Measurements from ENCODE around the gene ARHGEF12. TPM values are rescaled to one million over a fixed set of nuclear protein-coding genes. Genes with fewer than 3 reads are reported as not detected.

Gene ARHGEF12
- total and polyA plus RNA-seq, 7 donors = 18.6 to 129 (median 80.5) TPM

DNA sequence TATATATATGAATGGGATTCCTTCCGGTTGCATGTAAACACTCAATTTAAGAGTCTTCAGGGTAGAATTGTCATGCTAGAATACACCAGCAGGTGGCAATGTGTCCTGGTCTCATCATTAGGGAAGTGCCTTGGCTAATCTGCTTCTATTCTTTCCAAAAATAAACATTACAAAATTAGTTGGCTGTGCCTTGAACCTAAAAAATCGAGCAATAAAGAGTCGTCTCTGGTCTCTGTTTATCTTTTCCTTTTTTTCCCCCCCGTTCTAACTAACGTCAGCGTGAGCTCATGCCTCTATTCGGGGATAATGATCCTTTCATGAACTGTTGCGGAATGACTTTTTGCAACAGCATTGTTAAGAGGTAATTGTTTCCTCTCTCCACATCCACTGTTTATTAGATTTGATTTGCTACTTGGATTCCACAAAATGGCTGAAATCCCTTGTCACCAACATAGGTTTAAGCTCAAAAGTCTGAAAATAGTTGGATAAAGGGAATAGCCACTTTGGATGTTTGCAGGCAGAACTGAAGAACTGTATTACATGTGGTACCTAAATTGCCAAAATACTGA lies 1.2 kb upstream of the ARHGEF12 start:
- Histone ChIP-seq H3K27ac (peak overlapping the region; percentile 93 to 100 (median 99)), H3K27me3 (no peaks in the 10 kb centered on the region), H3K4me1 (peaks cover 0 to 65% (median 45%) of the 10 kb centered on the region in 4 donors), H3K36me3 (peaks cover 0 to 13% (median 0%) of the 10 kb centered on the region in 4 donors), H3K9me3 (no peaks in the 10 kb centered on the region), H3K4me3 (peak overlapping the region; percentile 58 to 95 (median 82))
- TF ChIP-seq POLR2AphosphoS5 (IDR thresholded peaks at IDR 0.05) = peak; percentile 65 to 85 (median 72)
- peak; percentile 46 to 80 (median 60) for TF ChIP-seq EP300 (IDR thresholded peaks at IDR 0.05)
- TF ChIP-seq POLR2A (IDR thresholded peaks at IDR 0.05) = no peak
- TF ChIP-seq, protein P1, sequence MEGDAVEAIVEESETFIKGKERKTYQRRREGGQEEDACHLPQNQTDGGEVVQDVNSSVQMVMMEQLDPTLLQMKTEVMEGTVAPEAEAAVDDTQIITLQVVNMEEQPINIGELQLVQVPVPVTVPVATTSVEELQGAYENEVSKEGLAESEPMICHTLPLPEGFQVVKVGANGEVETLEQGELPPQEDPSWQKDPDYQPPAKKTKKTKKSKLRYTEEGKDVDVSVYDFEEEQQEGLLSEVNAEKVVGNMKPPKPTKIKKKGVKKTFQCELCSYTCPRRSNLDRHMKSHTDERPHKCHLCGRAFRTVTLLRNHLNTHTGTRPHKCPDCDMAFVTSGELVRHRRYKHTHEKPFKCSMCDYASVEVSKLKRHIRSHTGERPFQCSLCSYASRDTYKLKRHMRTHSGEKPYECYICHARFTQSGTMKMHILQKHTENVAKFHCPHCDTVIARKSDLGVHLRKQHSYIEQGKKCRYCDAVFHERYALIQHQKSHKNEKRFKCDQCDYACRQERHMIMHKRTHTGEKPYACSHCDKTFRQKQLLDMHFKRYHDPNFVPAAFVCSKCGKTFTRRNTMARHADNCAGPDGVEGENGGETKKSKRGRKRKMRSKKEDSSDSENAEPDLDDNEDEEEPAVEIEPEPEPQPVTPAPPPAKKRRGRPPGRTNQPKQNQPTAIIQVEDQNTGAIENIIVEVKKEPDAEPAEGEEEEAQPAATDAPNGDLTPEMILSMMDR (IDR thresholded peaks at IDR 0.05) = peak in 3 of 4 experiments; percentile 50 to 66 (median 61)
- intact Hi-C loops (cut with DNase I) = loop anchor here (2.0 to 10.0 kb wide), 2 partner anchors 98 to 350 kb away; no protein-coding TSS in a partner anchor
- peak; percentile 82 for DNase-seq
- WGBS, 2 donors = 1 to 4% methylated on average over 8 of the region's 8 CpGs

DNA sequence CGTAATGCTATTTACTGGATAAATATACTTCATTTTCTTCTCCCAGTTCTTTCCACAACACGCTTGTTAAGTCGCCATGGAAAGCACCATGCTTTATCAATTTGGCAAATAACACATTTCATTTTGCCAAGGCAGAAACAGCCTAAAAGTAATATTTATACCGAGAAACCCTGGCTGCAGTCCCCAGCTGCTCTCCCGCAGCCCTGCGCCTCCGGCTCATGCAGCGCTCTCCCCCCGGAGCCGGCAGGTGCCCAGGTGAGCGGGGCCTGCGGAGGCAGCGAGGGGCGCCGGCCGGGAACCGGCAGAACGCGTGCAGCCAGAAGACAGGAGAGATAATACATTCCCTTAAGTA lies 681 bp upstream of the ARHGEF12 start:
- Histone ChIP-seq H3K4me3 (peak overlapping the region; percentile 58 to 95 (median 82)), H3K27me3 (no peaks in the 10 kb centered on the region), H3K9me3 (no peaks in the 10 kb centered on the region), H3K4me1 (peaks cover 0 to 70% (median 50%) of the 10 kb centered on the region in 4 donors), H3K27ac (peak overlapping the region; percentile 93 to 100 (median 99)), H3K36me3 (peaks cover 0 to 8% (median 0%) of the 10 kb centered on the region in 4 donors)
- no peak for TF ChIP-seq POLR2A (IDR thresholded peaks at IDR 0.05)
- TF ChIP-seq, protein P1 (IDR thresholded peaks at IDR 0.05) = no peak
- TF ChIP-seq POLR2AphosphoS5 (IDR thresholded peaks at IDR 0.05) = no peak
- TF ChIP-seq EP300 (IDR thresholded peaks at IDR 0.05) = no peak
- DNase-seq = no peak
- WGBS, 2 donors = 1% methylated on average over 19 of the region's 19 CpGs
- intact Hi-C loops (cut with DNase I) = loop anchor here (2.0 to 10.0 kb wide), 2 partner anchors 97 to 349 kb away; no protein-coding TSS in a partner anchor

DNA sequence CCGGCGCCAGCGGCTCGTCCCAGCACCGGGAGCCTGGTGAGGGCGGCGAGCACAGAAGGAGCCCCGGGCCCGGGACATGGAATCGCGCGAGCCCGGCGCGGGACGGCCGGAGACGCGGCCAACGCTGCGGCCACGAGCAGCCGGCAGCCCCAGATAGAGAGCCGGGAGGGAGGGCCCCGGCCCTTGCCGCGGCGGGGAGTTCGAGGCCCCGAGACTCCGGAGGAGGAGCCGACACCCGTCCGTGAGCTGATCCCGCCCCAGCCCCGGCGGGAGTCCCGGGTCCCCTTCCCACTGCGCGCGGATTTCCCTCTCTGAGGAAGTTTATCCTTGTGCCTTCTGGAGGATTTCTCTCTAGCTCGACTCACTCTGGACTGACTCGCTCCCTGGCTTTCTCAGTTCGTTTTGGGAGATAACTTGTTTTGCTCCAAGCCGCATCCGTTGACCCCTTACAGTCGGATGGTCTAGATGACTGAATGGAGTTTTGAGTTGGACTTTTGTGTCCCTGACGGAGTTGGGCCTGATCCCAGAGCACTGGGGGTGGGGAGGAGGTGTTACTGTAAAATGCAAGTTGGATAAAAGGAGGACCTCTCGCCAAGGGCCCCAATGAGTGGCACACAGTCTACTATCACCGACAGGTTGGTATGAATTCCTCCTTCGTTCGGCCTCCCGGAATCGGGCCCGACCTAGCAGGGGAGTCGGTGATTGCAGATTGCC lies 585 bp downstream of the ARHGEF12 start:
- Histone ChIP-seq H3K27me3 (no peaks in the 10 kb centered on the region), H3K4me3 (peak overlapping the region; percentile 58 to 95 (median 90)), H3K4me1 (peaks cover 0 to 75% (median 59%) of the 10 kb centered on the region in 4 donors), H3K27ac (peak overlapping the region; percentile 93 to 100 (median 99)), H3K9me3 (no peaks in the 10 kb centered on the region), H3K36me3 (no peaks in the 10 kb centered on the region)
- peak; percentile 77 for DNase-seq
- WGBS, 2 donors = 0 to 1% methylated on average over 56 of the region's 56 CpGs
- intact Hi-C loops (cut with DNase I) = loop anchor here (1.0 to 10.0 kb wide), 2 partner anchors 64 to 348 kb away; no protein-coding TSS in a partner anchor
- TF ChIP-seq, protein P1 (IDR thresholded peaks at IDR 0.05) = no peak
- TF ChIP-seq POLR2AphosphoS5 (IDR thresholded peaks at IDR 0.05) (no peak), EP300 (IDR thresholded peaks at IDR 0.05) (no peak), POLR2A (IDR thresholded peaks at IDR 0.05) (no peak)

DNA sequence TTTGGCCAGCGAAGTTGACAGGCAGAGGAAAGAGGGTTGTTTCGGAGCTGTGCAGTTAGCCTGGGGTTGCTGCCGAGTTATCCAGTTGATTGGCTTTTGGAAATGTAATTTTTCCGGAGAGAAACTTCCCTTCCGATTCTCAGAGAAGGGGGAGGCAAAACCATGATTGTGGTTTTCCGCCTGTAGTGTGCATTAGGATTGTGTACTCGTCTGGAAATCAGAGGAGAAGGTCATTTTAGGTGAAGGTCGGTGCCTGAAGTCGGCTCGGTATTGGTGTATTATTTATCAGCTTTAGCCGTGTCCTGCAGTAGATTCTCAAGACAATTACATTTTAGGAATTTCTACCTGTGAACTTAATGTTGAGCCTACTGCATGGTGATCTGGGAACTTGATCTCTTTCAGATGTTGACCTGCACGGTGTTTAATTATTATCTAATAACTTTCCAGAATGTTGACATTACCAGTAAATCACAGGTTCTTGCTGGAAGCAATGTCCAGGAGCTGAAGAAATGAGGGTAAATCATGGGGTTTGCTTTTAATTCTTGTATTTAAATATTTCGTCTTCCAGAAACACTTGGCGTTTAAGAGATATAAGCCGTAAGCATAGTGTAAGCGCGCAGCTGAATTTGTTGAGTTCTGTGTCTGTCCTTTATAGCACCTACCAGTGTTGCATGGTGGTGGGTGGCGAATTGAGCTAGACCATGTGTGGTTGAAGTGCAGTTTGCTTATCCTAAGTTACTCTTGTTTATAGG lies 1.3 kb downstream of the ARHGEF12 start:
- H3K9me3 ChIP-seq = no peaks in the 10 kb centered on the region
- peak overlapping the region; percentile 93 to 100 (median 99) for H3K27ac ChIP-seq
- TF ChIP-seq POLR2AphosphoS5 (IDR thresholded peaks at IDR 0.05) = no peak
- DNase-seq = no peak
- peaks cover 0 to 74% (median 61%) of the 10 kb centered on the region in 4 donors for H3K4me1 ChIP-seq
- intact Hi-C loops (cut with DNase I) = loop anchor here (10.0 kb wide), 1 partner anchor 347 kb away; no protein-coding TSS in a partner anchor
- H3K36me3 ChIP-seq = no peaks in the 10 kb centered on the region
- H3K27me3 ChIP-seq = no peaks in the 10 kb centered on the region
- peak overlapping the region; percentile 58 to 95 (median 90) for H3K4me3 ChIP-seq
- 5 to 21% methylated on average over 18 of the region's 18 CpGs for WGBS, 2 donors

All from sigmoid colon (tissue), 7 donors.